ENCODE results near the gene ZBTB8B.
"Not testable (repeated sequence)": the region's sequence is repeated elsewhere in the genome, so short reads cannot be mapped to it uniquely, and the experiment has no call there.

Gene ZBTB8B

DNA sequence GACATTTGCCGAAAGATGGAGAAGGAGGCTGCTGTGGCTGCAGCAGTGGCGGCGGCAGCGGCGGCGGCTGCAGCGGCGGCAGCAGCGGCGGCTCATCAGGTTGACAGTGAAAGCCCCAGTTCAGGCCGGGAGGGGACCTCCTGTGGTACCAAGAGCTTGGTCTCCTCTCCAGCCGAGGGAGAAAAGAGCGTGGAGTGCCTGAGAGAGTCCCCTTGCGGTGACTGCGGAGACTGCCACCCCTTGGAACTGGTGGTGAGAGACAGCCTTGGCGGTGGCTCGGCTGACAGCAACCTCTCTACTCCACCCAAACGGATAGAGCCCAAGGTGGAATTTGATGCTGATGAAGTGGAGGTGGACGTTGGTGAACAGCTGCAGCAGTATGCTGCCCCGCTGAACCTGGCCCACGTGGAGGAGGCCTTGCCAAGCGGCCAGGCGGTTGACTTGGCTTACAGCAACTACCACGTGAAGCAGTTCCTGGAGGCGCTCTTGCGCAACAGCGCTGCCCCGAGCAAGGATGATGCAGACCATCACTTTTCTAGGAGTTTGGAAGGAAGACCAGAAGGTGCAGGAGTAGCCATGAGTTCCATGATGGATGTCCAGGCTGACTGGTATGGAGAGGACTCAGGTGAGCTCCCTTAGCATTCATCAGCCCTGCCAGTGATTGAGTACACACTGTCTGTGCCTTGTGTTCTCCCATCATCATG is 6.3 kb downstream of the ZBTB8B start:
- Histone ChIP-seq H3K4me3 (ENCODE audit: low read length) (no peak overlapping the region), H2AFZ (ENCODE audit: low read depth, low read length) (no peak overlapping the region), H4K20me1 (ENCODE audit: insufficient read depth, low read length) (no peaks in the 10 kb centered on the region), H3K36me3 (replicated peaks; ENCODE audit: low read depth, low read length) (no peaks in the 10 kb centered on the region), H3K9ac (ENCODE audit: low read length) (no peak overlapping the region), H3K4me2 (ENCODE audit: low read length) (no peak overlapping the region), H3K27me3 (ENCODE audit: low read depth, low read length) (no peaks in the 10 kb centered on the region), H3K4me1 (ENCODE audit: low read length) (no peaks in the 10 kb centered on the region), H3K79me2 (ENCODE audit: low read length) (no peaks in the 10 kb centered on the region), H3K9me3 (ENCODE audit: insufficient read depth, low read length) (no peaks in the 10 kb centered on the region), H3K27ac (ENCODE audit: low read length) (no peak overlapping the region)
- TF ChIP-seq, protein P1, sequence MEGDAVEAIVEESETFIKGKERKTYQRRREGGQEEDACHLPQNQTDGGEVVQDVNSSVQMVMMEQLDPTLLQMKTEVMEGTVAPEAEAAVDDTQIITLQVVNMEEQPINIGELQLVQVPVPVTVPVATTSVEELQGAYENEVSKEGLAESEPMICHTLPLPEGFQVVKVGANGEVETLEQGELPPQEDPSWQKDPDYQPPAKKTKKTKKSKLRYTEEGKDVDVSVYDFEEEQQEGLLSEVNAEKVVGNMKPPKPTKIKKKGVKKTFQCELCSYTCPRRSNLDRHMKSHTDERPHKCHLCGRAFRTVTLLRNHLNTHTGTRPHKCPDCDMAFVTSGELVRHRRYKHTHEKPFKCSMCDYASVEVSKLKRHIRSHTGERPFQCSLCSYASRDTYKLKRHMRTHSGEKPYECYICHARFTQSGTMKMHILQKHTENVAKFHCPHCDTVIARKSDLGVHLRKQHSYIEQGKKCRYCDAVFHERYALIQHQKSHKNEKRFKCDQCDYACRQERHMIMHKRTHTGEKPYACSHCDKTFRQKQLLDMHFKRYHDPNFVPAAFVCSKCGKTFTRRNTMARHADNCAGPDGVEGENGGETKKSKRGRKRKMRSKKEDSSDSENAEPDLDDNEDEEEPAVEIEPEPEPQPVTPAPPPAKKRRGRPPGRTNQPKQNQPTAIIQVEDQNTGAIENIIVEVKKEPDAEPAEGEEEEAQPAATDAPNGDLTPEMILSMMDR (IDR thresholded peaks at IDR 0.05; ENCODE audit: low read depth, low read length), result no peak
- TF ChIP-seq EZH2phosphoT487 (IDR thresholded peaks at IDR 0.05; ENCODE audit: low read depth), result no peak

DNA sequence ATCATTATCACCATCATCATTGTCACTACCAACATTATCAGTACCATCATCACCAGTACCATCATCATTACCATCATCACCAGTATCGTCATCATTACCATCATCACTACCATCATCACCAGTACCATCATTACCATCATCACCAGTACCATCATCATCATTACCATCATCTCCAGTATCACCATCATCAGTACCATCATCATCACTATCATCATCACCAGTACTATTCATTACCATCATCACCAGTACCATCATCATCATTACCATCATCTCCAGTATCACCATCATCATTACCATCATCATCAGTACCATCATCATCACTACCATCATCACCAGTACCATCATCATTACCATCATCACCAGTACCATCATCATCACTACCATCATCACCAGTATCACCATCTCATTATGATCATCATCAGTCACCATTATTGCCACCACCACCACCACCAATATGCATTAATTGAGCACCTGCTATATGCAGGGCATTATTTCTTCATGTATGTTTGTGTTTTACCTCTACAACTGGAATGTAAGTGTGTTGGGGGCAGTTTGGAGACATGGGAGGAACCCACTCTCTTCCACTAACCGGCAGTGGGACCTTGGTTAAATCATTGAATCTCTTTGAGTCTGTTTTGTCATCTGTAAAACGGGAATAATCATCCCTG is 7.0 kb downstream of the ZBTB8B start:
- Histone ChIP-seq H4K20me1 (ENCODE audit: insufficient read depth, low read length) (no peaks in the 10 kb centered on the region), H3K4me2 (ENCODE audit: low read length) (no peak overlapping the region), H3K27ac (ENCODE audit: low read length) (no peak overlapping the region), H3K4me1 (ENCODE audit: low read length) (no peaks in the 10 kb centered on the region), H3K36me3 (replicated peaks; ENCODE audit: low read depth, low read length) (no peaks in the 10 kb centered on the region), H3K4me3 (ENCODE audit: low read length) (no peak overlapping the region), H2AFZ (ENCODE audit: low read depth, low read length) (no peak overlapping the region), H3K9ac (ENCODE audit: low read length) (no peak overlapping the region), H3K27me3 (ENCODE audit: low read depth, low read length) (peaks cover under 1% of the 10 kb centered on the region; the same call in 1 of the 2 replicates), H3K9me3 (ENCODE audit: insufficient read depth, low read length) (no peaks in the 10 kb centered on the region), H3K79me2 (ENCODE audit: low read length) (no peaks in the 10 kb centered on the region)
- TF ChIP-seq, protein P1 (IDR thresholded peaks at IDR 0.05; ENCODE audit: low read depth, low read length), result no peak
- TF ChIP-seq EZH2phosphoT487 (IDR thresholded peaks at IDR 0.05; ENCODE audit: low read depth), result no peak

DNA sequence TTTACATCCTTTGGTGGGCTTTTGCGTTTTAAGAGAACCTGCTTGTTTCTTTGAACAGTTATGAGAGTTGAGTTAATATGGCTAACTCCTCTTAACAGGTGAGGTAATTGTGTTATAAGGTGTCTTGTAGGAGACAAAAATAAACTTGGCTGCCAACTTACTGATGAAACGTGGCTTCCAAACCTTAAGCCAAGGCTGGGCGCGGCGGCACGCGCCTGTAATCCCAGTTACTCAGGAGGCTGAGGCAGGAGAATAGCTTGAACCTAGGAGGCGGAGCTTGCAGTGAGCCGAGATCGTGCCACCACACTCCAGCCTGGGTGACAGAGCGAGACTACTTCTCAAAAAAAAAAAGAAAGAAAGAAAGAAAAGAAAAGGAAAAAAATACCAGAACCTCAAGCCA is 8.1 kb downstream of the ZBTB8B start:
- not testable (repeated sequence) for H3K27ac ChIP-seq (ENCODE audit: low read length); H3K9me3 ChIP-seq (ENCODE audit: insufficient read depth, low read length); H3K27me3 ChIP-seq (ENCODE audit: low read depth, low read length); H3K79me2 ChIP-seq (ENCODE audit: low read length); H3K4me3 ChIP-seq (ENCODE audit: low read length); H2AFZ ChIP-seq (ENCODE audit: low read depth, low read length); H3K4me2 ChIP-seq (ENCODE audit: low read length); H3K4me1 ChIP-seq (ENCODE audit: low read length); H3K9ac ChIP-seq (ENCODE audit: low read length); H3K36me3 ChIP-seq (replicated peaks; ENCODE audit: low read depth, low read length); H4K20me1 ChIP-seq (ENCODE audit: insufficient read depth, low read length)

DNA sequence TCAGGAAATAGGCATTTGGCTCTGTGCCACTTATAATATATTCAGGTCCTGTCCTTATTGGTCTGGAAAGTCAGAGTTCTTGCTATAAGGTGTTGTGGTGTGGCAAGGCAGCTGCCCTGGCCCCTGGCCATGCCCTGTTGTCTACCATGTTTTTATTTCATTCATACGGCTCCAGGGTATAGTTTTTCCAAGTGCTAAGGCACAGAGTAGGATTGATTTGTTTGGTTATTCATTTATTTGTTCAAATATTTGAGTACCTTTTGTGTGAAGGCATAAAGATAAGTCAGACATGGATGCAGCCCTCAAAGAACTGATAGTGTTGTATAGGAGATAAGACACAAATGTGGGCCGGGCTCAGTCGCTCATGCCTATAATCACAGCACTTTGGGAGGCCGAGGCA is 10.1 kb downstream of the ZBTB8B start:
- Histone ChIP-seq H3K4me2 (ENCODE audit: low read length) (no peak overlapping the region), H3K36me3 (replicated peaks; ENCODE audit: low read depth, low read length) (no peaks in the 10 kb centered on the region), H3K4me3 (ENCODE audit: low read length) (no peak overlapping the region), H3K27ac (ENCODE audit: low read length) (no peak overlapping the region), H3K9ac (ENCODE audit: low read length) (no peak overlapping the region), H2AFZ (ENCODE audit: low read depth, low read length) (no peak overlapping the region), H3K27me3 (ENCODE audit: low read depth, low read length) (peaks cover 5% of the 10 kb centered on the region; the same call in 1 of the 2 replicates), H3K4me1 (ENCODE audit: low read length) (no peaks in the 10 kb centered on the region), H3K79me2 (ENCODE audit: low read length) (no peaks in the 10 kb centered on the region), H4K20me1 (ENCODE audit: insufficient read depth, low read length) (no peaks in the 10 kb centered on the region), H3K9me3 (ENCODE audit: insufficient read depth, low read length) (no peaks in the 10 kb centered on the region)
- TF ChIP-seq, protein P1 (IDR thresholded peaks at IDR 0.05; ENCODE audit: low read depth, low read length), result no peak
- TF ChIP-seq EZH2phosphoT487 (IDR thresholded peaks at IDR 0.05; ENCODE audit: low read depth), result no peak

Data from OCI-LY3 (cell line).